ENCODE results near the gene QTRT2.

Gene QTRT2

DNA sequence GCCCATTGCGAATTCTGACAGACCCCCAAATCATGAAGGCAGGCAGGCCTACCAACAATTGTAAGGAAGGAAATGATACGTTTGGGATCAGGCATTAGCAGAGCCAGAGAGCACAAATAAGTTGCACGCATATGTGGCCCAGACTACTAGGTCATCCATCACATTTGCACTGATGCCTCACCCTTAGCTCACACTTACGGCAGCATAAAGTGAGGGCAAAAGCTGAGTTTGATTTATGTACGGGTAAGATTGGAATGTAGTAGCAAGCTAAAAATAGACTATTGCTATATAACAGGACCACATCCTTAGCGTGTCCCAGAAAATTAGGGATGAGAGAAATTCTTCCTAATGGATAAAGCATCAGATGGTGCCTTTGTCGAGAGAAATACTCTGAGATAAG lies 58.6 kb downstream of the QTRT2 start:
- H4K5ac ChIP-seq (ENCODE audit: low read length): no peak overlapping the region
- no peak overlapping the region for H3K56ac ChIP-seq (ENCODE audit: low read length)
- H2BK120ac ChIP-seq (ENCODE audit: low read depth, low read length): no peak overlapping the region
- WGBS (ENCODE audit: extremely low coverage, insufficient coverage, low lambda C conversion rate): no CpG with 5 or more reads among the region's 7 CpGs
- no peak overlapping the region for H3K27ac ChIP-seq (ENCODE audit: low read depth, low read length)
- no peak overlapping the region for H2BK5ac ChIP-seq (ENCODE audit: low read length)
- no peak overlapping the region for H3K18ac ChIP-seq (ENCODE audit: low read length)
- H3K4me2 ChIP-seq (ENCODE audit: low read length): no peak overlapping the region
- H3K4ac ChIP-seq (ENCODE audit: low read depth, low read length): no peak overlapping the region
- no peaks in the 10 kb centered on the region for H3K27me3 ChIP-seq (ENCODE audit: insufficient read depth, low read length, poor library complexity)
- DNase-seq: no peak
- no peaks in the 10 kb centered on the region for H3K36me3 ChIP-seq (ENCODE audit: control insufficient read depth, insufficient read depth, low read length)
- no peak overlapping the region for H2BK15ac ChIP-seq (replicated peaks; ENCODE audit: low read depth)
- H3K4me3 ChIP-seq (ENCODE audit: low read length): no peak overlapping the region
- H2AK5ac ChIP-seq (ENCODE audit: low read length): no peak overlapping the region
- H3K23ac ChIP-seq (ENCODE audit: low read length): no peak overlapping the region
- no peaks in the 10 kb centered on the region for H3K79me2 ChIP-seq (ENCODE audit: control insufficient read depth, insufficient read depth, low read length)
- H3K4me1 ChIP-seq (ENCODE audit: control insufficient read depth, low read depth, low read length): peaks cover 3% of the 10 kb centered on the region
- no peak overlapping the region for H3K9ac ChIP-seq (ENCODE audit: low read length)
- no peak overlapping the region for H4K8ac ChIP-seq (ENCODE audit: low read depth, low read length)
- H3K79me1 ChIP-seq (ENCODE audit: low read length): no peaks in the 10 kb centered on the region

DNA sequence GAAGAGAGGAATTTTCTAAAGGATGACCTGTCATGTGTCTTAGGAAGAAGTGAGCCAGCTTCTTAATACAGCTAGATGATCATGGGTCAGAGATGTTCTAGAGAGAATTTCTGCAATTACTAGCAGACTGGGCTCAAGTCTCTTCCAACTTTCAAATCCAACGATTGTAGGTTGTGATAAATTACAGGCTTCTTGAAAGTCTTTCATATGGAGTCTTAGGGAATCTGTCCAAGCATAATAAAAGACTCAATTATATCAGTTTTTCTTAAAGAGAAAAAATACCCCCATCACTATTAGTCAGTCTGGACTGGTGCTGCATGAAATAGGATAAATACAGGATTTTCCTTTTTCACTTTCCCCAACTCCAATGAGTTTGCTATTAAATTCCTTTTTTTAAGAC lies 63.2 kb downstream of the QTRT2 start:
- Histone ChIP-seq H3K79me1 (ENCODE audit: low read length) (no peaks in the 10 kb centered on the region), H3K79me2 (ENCODE audit: control insufficient read depth, insufficient read depth, low read length) (no peaks in the 10 kb centered on the region)

GRCh38 chr3:114120211-114120610 lies 63.7 kb downstream of the QTRT2 start:
- no peak for DNase-seq
- Histone ChIP-seq H3K9ac (ENCODE audit: low read length) (no peak overlapping the region), H2BK5ac (ENCODE audit: low read length) (no peak overlapping the region), H4K5ac (ENCODE audit: low read length) (no peak overlapping the region), H3K4me1 (ENCODE audit: control insufficient read depth, low read depth, low read length) (no peaks in the 10 kb centered on the region), H3K79me2 (ENCODE audit: control insufficient read depth, insufficient read depth, low read length) (no peaks in the 10 kb centered on the region), H4K8ac (ENCODE audit: low read depth, low read length) (no peak overlapping the region), H3K4me3 (ENCODE audit: low read length) (no peak overlapping the region), H3K4me2 (ENCODE audit: low read length) (no peak overlapping the region), H3K27me3 (ENCODE audit: insufficient read depth, low read length, poor library complexity) (no peaks in the 10 kb centered on the region), H3K18ac (ENCODE audit: low read length) (no peak overlapping the region), H3K27ac (ENCODE audit: low read depth, low read length) (no peak overlapping the region), H2AK5ac (ENCODE audit: low read length) (no peak overlapping the region), H2BK15ac (replicated peaks; ENCODE audit: low read depth) (no peak overlapping the region), H3K56ac (ENCODE audit: low read length) (no peak overlapping the region), H3K4ac (ENCODE audit: low read depth, low read length) (no peak overlapping the region), H3K23ac (ENCODE audit: low read length) (no peak overlapping the region), H3K36me3 (ENCODE audit: control insufficient read depth, insufficient read depth, low read length) (no peaks in the 10 kb centered on the region), H3K79me1 (ENCODE audit: low read length) (no peaks in the 10 kb centered on the region), H2BK120ac (ENCODE audit: low read depth, low read length) (no peak overlapping the region)
- WGBS (ENCODE audit: extremely low coverage, insufficient coverage, low lambda C conversion rate): no CpG with 5 or more reads among the region's 3 CpGs

More for the DNA sequence above, 63.2 kb downstream of the QTRT2 start:
- Histone ChIP-seq H3K4me3 (ENCODE audit: low read length) (no peak overlapping the region), H4K5ac (ENCODE audit: low read length) (no peak overlapping the region), H2BK5ac (ENCODE audit: low read length) (no peak overlapping the region), H3K18ac (ENCODE audit: low read length) (no peak overlapping the region), H3K27ac (ENCODE audit: low read depth, low read length) (no peak overlapping the region), H3K36me3 (ENCODE audit: control insufficient read depth, insufficient read depth, low read length) (no peaks in the 10 kb centered on the region), H3K4me1 (ENCODE audit: control insufficient read depth, low read depth, low read length) (no peaks in the 10 kb centered on the region), H3K27me3 (ENCODE audit: insufficient read depth, low read length, poor library complexity) (no peaks in the 10 kb centered on the region), H2BK15ac (replicated peaks; ENCODE audit: low read depth) (no peak overlapping the region), H3K4me2 (ENCODE audit: low read length) (no peak overlapping the region), H3K9ac (ENCODE audit: low read length) (no peak overlapping the region), H4K8ac (ENCODE audit: low read depth, low read length) (no peak overlapping the region), H3K4ac (ENCODE audit: low read depth, low read length) (no peak overlapping the region), H2BK120ac (ENCODE audit: low read depth, low read length) (no peak overlapping the region), H3K56ac (ENCODE audit: low read length) (no peak overlapping the region), H2AK5ac (ENCODE audit: low read length) (no peak overlapping the region), H3K23ac (ENCODE audit: low read length) (no peak overlapping the region)
- no CpG with 5 or more reads among the region's 1 CpG for WGBS (ENCODE audit: extremely low coverage, insufficient coverage, low lambda C conversion rate)
- no peak for DNase-seq

GRCh38 chr3:114122027-114122709 lies 65.6 kb downstream of the QTRT2 start:
- Histone ChIP-seq H3K79me2 (ENCODE audit: control insufficient read depth, insufficient read depth, low read length) (no peaks in the 10 kb centered on the region), H3K4ac (ENCODE audit: low read depth, low read length) (no peak overlapping the region), H3K27ac (ENCODE audit: low read depth, low read length) (no peak overlapping the region), H3K79me1 (ENCODE audit: low read length) (no peaks in the 10 kb centered on the region), H3K27me3 (ENCODE audit: insufficient read depth, low read length, poor library complexity) (no peaks in the 10 kb centered on the region), H3K9ac (ENCODE audit: low read length) (no peak overlapping the region), H3K4me1 (ENCODE audit: control insufficient read depth, low read depth, low read length) (no peaks in the 10 kb centered on the region), H2BK15ac (replicated peaks; ENCODE audit: low read depth) (no peak overlapping the region), H3K36me3 (ENCODE audit: control insufficient read depth, insufficient read depth, low read length) (no peaks in the 10 kb centered on the region), H2BK5ac (ENCODE audit: low read length) (no peak overlapping the region), H2AK5ac (ENCODE audit: low read length) (no peak overlapping the region), H3K4me2 (ENCODE audit: low read length) (no peak overlapping the region), H3K18ac (ENCODE audit: low read length) (no peak overlapping the region), H2BK120ac (ENCODE audit: low read depth, low read length) (no peak overlapping the region), H3K56ac (ENCODE audit: low read length) (no peak overlapping the region), H3K23ac (ENCODE audit: low read length) (no peak overlapping the region), H4K8ac (ENCODE audit: low read depth, low read length) (no peak overlapping the region), H4K5ac (ENCODE audit: low read length) (no peak overlapping the region), H3K4me3 (ENCODE audit: low read length) (no peak overlapping the region)
- WGBS (ENCODE audit: extremely low coverage, insufficient coverage, low lambda C conversion rate): no CpG with 5 or more reads among the region's 4 CpGs
- no peak for DNase-seq

- Histone ChIP-seq H4K5ac (ENCODE audit: low read length) (no peak overlapping the region), H3K4ac (ENCODE audit: low read depth, low read length) (no peak overlapping the region), H3K27ac (ENCODE audit: low read depth, low read length) (no peak overlapping the region), H3K18ac (ENCODE audit: low read length) (no peak overlapping the region), H2BK5ac (ENCODE audit: low read length) (no peak overlapping the region), H2BK120ac (ENCODE audit: low read depth, low read length) (no peak overlapping the region), H3K9ac (ENCODE audit: low read length) (no peak overlapping the region), H3K36me3 (ENCODE audit: control insufficient read depth, insufficient read depth, low read length) (no peaks in the 10 kb centered on the region), H3K79me1 (ENCODE audit: low read length) (no peaks in the 10 kb centered on the region), H3K23ac (ENCODE audit: low read length) (no peak overlapping the region), H4K8ac (ENCODE audit: low read depth, low read length) (no peak overlapping the region), H3K27me3 (ENCODE audit: insufficient read depth, low read length, poor library complexity) (no peaks in the 10 kb centered on the region), H3K4me1 (ENCODE audit: control insufficient read depth, low read depth, low read length) (no peaks in the 10 kb centered on the region), H2BK15ac (replicated peaks; ENCODE audit: low read depth) (no peak overlapping the region), H3K56ac (ENCODE audit: low read length) (no peak overlapping the region), H2AK5ac (ENCODE audit: low read length) (no peak overlapping the region), H3K4me3 (ENCODE audit: low read length) (no peak overlapping the region), H3K4me2 (ENCODE audit: low read length) (no peak overlapping the region), H3K79me2 (ENCODE audit: control insufficient read depth, insufficient read depth, low read length) (no peaks in the 10 kb centered on the region)
- no peak for DNase-seq
- WGBS (ENCODE audit: extremely low coverage, insufficient coverage, low lambda C conversion rate): no CpG with 5 or more reads among the region's 1 CpG
These were observed 69.9 kb downstream of the QTRT2 start for GRCh38 chr3:114126461-114126860.

DNA sequence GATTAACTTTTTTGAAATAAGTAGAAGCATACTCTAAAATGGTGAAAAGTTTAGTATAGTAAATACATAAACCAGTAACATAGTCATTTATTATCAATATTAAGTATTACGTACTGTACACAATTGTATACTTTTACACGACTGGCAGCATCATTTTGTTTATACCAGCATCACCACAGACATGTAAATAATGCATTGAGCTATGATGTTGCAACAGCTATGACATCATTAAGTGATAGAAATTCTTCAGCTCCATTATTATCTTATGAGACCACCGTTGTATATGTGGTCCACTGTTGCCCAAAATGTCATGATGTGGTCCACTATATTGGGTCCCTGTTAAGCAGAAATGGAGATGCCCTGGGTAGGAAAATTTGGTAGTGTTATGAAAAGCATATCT lies 71.0 kb downstream of the QTRT2 start:
- Histone ChIP-seq H3K27me3 (ENCODE audit: insufficient read depth, low read length, poor library complexity) (no peaks in the 10 kb centered on the region), H2BK15ac (replicated peaks; ENCODE audit: low read depth) (no peak overlapping the region), H3K79me2 (ENCODE audit: control insufficient read depth, insufficient read depth, low read length) (no peaks in the 10 kb centered on the region), H3K9ac (ENCODE audit: low read length) (no peak overlapping the region), H3K56ac (ENCODE audit: low read length) (no peak overlapping the region), H3K4me3 (ENCODE audit: low read length) (no peak overlapping the region), H3K36me3 (ENCODE audit: control insufficient read depth, insufficient read depth, low read length) (no peaks in the 10 kb centered on the region), H2AK5ac (ENCODE audit: low read length) (no peak overlapping the region), H2BK5ac (ENCODE audit: low read length) (no peak overlapping the region), H4K8ac (ENCODE audit: low read depth, low read length) (no peak overlapping the region), H3K79me1 (ENCODE audit: low read length) (no peaks in the 10 kb centered on the region), H3K18ac (ENCODE audit: low read length) (no peak overlapping the region), H4K5ac (ENCODE audit: low read length) (no peak overlapping the region), H2BK120ac (ENCODE audit: low read depth, low read length) (no peak overlapping the region), H3K23ac (ENCODE audit: low read length) (no peak overlapping the region), H3K27ac (ENCODE audit: low read depth, low read length) (no peak overlapping the region), H3K4me2 (ENCODE audit: low read length) (no peak overlapping the region), H3K4me1 (ENCODE audit: control insufficient read depth, low read depth, low read length) (no peaks in the 10 kb centered on the region), H3K4ac (ENCODE audit: low read depth, low read length) (no peak overlapping the region)
- WGBS (ENCODE audit: extremely low coverage, insufficient coverage, low lambda C conversion rate): no CpG with 5 or more reads among the region's 3 CpGs
- no peak for DNase-seq
